Measurements from ENCODE around the gene WNK3.

GRCh38 chrX:54358424-54359211 lies 772 bp upstream of the WNK3 start:
- TF ChIP-seq EZH2phosphoT487 (IDR thresholded peaks at IDR 0.05; ENCODE audit: insufficient read depth, low read depth) (no peak), EZH2 (IDR thresholded peaks at IDR 0.05; ENCODE audit: insufficient read depth, poor library complexity, severe bottlenecking) (no peak)
